NOMO-1 treated with dmso at 0.1 percent for 144 hours (cell line): ENCODE data around the gene CCDC194.
"Not testable (repeated sequence)": the region's sequence is repeated elsewhere in the genome, so short reads cannot be mapped to it uniquely, and the experiment has no call there.

Experiments used
- DNase-seq: peaks from one replicate; lab custom pipeline; 2025; ENCODE audit not compliant: unreplicated experiment; lab: John Stamatoyannopoulos, UW

Gene CCDC194

DNA sequence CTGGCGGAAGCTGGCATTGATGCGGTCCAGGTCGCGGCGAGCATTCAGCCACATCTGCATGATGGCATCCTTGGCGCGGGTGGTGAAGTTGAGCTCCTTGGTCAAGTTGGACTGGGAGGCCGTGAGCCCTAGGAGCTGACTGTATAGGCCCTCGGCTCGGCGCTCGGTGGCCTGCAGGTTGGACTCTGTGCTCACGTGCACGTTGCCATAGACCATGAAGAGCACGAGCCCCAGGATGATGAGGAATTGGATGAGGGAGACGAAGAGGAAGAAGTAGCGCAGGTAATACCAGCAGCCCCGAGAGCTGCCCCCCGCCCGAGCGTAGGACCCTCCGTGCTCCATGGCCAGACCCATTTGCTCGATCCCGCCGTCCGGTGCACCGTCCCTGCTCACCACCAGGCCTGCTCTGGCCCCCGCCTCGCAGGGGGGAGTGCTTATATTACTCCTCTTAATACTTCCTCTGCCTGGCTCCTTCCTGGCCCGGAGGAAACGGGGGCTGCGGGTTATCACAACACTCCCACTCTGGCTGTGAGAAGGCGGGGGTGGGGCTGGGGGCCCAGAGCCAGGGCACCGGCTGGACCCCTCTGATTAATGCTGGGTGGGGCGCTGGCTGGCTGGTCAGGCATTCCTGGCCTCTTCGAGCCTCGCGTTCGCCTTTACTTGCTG is 16.9 kb downstream of the CCDC194 start, which contains the start of gene PLVAP:
Gene PLVAP, minus strand, starts transcription at position 408 of the 666 bp plus-strand sequence. Its CDS starts 54 bp downstream, at position 354.
- DNase-seq: no peak

DNA sequence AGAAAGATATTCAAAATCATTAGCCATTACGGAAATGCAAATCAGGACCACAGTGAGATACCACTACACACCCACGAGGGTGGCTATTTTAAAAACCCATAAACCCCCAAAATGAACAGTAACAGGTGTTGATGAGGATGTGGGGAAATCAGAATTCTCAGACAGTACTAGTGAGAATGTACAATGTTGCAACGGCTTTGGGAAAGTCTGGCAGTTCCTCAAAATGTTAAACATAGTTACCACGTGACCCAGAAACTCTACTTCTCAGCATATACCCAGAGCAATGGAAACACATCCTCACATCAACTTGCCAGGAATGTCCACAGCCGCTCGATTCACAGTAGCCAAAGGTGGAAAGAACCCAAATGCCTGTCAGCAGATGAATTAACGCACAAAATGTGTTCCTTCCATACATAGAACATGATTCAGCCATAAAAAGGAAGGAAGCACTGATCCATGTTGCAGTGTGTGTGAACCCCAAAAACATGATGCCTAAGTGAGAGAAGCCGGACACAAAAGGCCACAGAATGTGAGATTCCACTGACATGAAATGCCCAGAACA is 23.9 kb downstream of the CCDC194 start:
- DNase-seq: peak; percentile 72

DNA sequence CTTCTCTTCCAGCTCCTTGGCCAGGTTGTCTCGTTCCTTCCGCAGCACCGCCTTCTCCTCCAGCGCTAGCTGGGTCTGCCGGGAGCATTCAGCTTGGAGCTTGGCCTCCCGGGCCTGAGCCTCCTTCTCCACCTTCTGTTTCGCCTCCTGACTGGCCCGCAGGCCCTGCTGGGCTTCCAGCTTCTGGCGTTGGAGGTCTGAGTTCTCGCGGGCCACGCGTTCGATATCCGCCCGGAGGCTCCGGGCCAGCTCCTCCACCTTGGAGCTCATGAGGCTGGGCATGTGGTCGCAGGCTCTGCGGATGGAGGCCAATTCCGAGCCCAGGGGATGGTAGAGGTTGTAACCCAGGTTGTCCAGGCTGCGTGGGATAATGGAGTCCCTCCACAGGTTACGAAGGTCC is 28.6 kb downstream of the CCDC194 start:
- DNase-seq: no peak

DNA sequence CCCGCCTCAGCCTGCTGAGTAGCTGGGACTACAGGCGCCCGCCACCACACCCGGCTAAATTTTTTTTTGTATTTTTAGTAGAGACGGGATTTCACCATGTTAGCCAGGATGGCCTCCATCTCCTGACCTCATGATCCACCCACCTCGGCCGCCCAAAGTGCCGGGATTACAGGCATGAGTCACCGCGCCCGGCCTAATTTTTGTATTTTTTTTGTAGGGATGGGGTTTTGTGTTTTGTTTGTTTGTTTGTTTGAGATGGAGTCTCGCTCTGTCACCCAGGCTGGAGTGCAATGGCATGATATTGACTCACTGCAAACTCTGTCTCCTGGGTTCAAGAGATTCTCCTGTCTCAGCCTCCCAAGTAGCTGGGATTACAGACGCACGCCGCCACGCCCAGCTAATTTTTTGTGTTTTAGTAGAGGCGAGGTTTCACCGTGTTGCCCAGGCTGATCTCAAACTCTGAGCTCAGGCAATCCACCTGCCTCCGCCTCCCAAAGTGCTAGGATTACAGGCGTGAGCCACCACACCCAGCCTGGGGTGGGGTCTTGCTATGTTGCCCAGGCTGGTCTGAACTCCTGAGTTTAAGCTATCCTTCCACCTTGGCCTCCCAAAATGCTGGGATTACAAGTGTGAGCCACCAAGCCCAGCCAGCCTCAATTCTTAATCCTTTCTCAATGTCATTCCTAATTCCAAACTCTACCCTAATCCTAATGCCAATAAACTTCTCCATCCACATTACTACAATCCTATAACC is 30.0 kb downstream of the CCDC194 start:
- not testable (repeated sequence) for DNase-seq

DNA sequence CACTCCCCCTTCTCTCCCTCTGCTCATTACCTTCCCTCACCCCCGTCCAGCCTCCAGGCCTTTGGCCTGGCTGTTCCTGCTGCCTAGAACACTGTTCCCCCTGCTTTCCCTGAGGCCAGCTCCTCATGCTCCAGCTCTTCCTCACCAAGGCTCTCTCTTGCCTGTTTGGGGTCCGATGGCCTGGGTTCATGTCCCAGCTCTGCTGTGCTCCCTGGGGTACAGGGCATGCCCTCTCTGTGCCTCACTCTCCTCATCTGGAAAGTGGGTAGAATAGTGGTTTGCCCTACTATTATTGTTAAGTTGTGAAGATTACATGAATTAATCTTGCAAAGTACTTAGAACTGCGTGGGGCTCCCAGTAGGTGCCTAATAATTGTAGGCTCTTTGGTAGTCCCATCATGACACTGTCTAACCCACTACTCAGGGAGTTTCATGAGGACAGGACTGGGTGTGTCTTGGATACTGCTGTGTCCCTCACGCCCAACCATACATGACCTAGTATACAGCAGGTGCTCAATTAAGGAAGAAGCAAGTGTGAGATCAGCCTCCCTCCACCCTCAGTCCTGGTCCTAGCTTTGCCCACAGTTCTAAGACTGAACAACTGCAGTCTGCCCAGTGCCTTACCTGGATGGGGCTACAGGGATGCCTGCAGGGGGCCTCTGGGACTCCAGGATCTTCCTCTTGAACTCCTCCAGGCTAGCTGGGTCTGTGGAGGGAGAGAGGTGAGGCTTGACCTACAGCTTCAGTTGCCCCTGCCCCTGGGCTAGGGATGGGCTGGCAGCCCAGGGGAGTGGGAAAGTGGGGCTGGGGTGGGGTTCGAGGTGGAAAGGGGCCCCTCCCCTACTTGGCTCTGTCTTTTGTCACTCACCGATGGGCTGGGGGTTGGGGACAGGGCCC is 33.8 kb downstream of the CCDC194 start:
- no peak for DNase-seq

DNA sequence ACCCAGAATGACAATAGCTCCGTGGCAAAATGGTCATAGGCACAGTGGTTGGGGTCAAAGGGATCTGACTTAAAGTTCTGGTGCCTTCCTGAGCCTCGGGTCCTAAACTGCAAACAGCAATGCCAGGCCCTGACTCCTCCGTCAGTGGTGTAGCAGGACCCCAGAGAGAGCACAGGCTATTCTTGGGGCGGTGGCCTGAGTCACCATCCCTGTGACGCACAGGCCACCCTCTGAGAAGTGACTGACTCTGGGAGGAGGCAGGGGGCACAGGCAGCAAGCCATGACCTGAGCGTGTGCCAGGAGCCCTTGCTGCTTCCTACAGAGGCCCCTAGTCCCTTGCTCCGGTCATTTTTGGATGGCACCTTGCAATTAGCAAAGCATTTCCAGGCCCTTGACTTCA is 35.6 kb downstream of the CCDC194 start:
- no peak for DNase-seq

DNA sequence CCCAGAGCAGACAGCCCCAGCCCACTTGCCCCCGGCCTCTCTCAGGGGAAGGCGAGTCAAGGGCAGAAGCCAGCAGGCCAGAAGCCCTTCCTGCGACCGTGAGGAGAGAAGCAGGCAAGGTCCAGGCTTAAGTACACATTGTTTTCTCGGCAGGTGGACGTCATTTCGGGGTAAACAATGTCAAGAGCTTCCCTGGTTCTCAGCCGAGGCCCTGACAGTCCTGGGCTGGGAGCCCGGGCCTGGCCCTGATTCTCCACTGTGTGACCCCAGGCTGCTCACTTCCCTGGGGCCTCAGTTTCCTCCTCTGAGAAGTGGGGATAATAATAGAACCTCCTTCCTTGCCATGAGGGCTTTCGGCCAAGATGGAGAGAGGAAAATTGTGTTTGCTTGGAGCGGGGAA is 36.3 kb downstream of the CCDC194 start:
- DNase-seq: no peak

DNA sequence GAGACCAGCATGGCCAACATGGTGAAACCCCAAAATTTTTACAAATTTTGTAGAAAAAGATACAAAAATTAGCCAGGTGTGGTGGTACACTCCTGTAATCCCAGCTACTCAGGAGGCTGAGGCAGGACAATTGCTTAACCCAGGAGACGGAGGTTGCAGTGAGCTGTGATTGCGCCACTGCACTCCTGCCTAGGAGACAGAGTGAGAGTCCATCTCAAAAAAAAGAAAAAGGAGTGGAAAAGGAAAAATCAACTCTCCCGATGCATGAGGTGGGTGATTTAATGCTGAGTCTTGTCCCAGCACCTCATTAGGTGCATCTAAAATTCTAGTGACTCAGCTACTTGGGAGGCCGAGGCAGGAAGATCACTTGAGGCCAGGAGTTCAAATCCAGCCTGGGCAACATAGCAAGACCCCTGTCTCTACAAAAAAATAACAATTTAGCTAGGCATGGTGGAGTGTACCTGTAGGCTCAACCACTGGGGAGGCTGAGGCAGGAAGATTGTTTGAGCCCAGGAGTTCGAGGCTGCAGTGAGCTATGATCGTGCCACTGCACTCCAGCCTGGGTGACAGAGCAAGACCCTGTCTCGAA is 36.8 kb downstream of the CCDC194 start:
- no peak for DNase-seq

DNA sequence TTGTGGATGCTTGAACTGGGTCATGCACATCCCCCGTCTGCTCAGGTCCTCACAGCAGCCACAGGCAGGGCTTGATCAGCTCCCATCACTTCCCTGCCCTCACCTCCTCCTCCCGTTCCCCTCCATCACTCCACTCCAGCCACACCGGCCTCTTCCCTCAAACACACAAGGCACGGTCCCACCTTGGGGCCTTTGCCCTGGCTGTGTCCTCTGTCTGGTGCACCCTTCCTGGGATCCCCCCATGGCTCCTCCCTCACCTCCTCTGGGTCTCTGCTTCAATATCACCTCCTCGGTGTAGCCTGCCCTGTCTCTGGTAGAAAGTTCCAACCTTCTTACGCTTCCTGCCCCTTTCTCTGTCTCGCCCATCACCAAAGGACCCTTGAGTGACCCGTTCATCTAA is 40.6 kb downstream of the CCDC194 start:
- DNase-seq: no peak

DNA sequence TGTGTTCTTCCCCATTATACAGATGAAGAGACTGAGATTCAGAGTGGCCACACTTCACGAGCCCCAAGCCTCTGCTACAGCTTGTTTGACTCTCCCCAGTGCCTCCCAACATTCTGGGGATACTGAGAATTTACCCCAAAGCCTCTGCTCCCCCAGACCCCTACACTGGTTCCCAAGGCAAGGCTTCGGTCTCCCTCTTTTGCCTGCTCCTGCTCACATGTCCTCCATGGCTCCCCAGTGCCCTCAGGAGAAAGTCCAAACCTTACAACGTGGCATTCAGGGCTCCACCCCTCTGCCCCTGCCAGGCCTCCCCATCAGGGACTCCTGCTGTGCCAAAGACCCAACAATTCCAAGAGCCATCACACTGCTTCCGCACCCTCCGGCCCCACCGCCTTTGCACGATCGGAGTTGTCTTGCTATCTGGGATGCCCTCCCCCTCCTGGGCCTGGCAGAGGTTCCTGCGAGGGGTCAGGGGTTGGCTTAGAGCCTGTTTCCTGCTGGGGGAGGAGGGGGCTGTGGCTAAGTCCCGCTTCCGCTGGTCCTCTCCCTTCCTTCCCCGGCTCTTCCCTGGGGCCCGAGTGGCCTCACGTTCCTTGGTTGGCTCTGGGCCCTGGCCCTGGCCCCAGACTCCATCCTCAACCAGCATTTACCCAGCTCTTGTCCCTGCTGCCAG is 41.3 kb downstream of the CCDC194 start:
- DNase-seq: no peak

DNA sequence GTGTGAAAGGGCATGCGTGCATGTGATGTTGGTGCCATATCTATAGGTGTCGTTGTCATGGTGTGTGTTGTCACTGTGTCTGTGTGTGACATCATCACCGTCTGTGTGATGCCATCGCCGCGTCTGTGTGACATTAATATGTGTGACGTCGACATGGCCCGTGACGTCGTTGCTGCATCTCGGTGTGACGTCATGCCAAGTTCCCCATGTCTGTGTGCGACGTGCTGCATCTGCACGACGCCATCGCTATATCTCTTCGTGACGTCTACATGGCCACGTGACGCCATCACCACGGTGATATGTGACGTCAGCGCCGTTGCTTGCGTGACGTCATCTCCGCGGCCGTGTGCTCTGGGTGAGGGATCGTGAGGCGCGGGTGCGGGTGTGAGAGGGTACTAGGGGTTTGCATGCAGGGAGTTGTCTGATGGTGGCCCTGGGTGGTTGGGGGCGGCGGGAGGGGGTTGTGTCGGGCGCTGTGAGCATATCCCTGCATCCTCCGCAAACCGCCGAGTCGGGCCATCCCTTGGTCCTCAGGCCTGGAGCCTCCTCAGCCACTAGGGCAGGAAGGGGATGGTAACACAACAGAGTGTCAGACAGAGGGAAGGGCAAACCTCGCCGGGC is 42.1 kb downstream of the CCDC194 start:
- DNase-seq: no peak

DNA sequence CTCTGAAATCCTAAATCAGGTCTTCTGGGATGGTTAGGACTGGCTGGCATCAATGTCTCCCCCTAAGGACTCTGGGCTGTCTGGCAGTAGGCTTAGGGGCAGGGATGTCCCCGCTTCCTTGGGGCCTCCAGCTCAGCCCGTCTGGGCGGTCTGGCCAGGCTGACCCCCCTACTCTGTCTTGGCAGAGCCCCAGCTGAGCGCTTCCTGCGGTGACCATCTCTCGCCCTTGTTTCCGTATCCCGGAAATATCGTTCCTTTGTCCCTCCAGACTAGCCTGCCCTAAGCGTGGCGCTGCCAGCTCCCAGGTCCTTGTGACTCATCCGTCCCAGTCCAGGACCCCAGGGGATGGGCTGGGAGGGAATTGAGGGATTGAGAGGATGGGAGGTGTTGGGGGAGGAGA is 45.3 kb downstream of the CCDC194 start:
- no peak for DNase-seq

DNA sequence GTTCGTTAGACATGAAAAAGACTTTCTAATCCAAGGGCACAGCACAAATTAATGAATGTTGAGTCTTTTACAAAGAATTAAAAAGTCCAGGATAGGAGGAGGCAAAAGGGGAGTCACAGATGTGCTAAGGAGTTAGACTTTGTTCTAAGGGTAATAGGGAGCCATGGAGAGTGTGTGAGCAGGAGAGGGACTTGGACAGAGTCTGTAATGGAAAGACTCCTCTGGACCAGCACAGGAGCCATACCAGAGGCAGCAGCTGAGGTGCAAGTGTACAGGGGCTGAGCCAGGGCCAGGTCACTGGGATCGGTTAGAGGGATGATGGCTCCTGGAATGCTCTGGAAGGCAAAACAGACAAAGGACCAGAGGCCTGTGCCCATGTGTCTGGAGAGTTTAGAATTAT is 46.1 kb downstream of the CCDC194 start:
- no peak for DNase-seq

DNA sequence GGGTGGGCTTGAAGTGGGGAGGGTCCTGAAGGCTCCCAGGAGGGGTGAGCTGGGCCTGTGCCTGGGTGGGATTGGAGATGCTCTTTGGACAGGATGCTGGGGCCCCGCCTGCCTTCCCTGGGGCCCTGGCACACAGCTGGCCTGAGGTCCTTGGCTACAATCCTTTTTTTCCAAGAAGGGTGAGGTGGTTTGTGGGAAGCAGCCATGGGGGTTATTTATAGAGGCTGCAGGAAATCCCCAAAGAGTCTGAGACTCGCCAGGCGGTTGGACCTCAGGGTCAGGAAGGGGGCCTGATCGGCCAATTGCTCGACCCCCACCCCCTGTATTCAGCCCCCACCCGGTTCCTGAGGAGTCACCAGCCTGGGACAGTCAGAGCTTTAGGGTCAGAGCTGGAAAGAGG is 46.6 kb downstream of the CCDC194 start:
- DNase-seq: no peak

DNA sequence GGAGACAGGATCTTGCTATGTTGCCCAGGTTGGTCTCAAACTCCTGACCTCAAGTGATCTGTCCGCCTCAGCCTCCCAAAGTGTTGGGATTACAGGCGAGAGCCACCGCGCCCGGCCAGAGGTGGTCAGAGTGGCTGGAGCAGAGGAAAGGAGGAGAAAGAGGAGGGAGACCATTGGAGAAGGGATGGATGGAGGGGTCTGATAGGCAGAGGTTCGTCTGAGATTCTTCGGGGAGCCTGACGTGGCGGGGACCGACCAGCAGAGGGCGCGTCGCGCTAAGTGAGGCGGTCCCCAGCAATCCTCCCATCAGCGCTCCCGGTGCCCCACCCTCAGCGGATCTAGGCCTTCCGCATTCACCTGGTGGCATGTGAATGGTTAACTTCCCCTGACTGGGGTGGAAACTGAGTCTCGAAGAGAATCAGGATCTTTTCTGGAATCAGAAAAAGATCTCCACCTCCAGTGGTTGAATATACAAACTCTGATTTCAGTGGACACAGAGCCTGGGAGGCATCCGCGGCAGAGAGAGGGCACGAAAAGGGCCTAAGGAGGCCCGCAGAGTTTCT is 47.8 kb downstream of the CCDC194 start:
- peak; percentile 37 for DNase-seq

DNA sequence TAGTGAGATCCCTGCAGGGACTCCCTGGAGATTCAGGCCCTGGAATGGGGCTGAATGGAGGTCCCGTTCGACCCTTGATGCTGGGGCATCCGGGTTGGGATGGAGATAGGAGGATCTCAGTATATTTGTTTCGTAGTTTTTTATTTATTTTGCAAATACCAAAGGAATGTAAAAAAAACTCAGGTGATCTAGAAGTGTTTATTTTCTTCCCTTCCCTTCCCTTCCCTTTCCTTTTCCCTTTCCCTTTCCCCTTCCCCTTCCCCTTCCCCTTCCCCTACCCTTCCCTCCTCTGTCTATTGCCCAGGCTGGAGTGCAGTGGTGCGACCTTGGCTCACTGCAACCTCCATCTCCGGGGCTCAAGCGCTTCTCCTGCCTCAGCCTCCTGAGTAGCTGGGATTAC is 52.2 kb downstream of the CCDC194 start:
- no peak for DNase-seq

DNA sequence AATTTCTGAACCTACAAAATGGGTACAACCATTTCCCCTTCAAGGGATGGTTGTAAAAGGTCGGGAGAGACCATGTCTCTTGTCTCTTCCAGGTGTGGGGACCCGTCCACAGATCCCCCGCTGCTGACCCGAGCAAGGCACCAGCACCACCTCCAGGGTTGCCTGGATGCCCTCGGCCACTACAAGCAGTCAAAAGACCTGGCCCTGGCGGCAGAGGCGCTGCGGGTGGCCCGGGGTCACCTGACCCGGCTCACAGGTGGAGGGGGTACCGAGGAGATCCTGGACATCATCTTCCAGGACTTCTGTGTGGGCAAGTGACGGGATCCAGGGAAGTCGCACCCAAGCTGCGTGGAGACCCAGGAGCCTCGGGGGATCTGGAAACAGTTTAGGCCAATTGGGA is 52.6 kb downstream of the CCDC194 start:
- DNase-seq: no peak

DNA sequence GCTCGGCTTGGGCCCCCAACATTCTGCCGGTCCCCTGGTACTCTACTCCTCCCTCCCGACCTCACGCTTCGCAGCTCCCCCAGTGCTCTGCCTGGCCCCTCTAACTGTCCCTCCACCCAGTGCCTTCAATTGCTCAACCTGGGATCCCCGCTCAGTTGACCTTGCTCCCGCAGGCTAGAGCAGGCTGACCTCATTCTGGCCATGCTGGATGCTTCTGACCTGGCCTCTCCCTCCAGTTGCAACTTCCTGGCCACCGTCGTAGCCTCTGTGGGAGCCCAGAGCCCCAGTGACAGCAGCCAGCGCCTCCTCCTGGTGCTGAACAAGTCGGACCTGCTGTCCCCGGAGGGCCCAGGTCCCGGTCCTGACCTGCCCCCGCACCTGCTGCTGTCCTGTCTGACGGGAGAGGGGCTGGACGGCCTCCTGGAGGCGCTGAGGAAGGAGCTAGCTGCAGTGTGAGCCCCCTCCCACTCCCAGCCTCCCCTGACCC is 53.1 kb downstream of the CCDC194 start:
- no peak for DNase-seq
